Testis (tissue), 3 donors: ENCODE results near the gene ADGRA1. TPM values are rescaled to one million over a fixed set of nuclear protein-coding genes. Genes with fewer than 3 reads are reported as not detected.

Source experiments
- DNase-seq: peaks from one replicate; pipeline ENCODE4 v3.0.0-alpha.2; 2019
- H3K27ac ChIP-seq, 2 donors: fragments of 200-600 bp; sonication (generic); one replicate each; pipeline ENCODE4 v1.5.1; 2019
- H3K27me3 ChIP-seq: fragments of 200-600 bp; sonication (generic); one replicate; pipeline ENCODE4 v1.5.1; 2019
- H3K36me3 ChIP-seq: fragments of 200-600 bp; sonication (generic); one replicate; pipeline ENCODE4 v1.5.1; 2017; ENCODE audit warnings: low read depth; ENCODE audit errors: missing control alignments
- H3K4me1 ChIP-seq: fragments of 200-600 bp; sonication (generic); one replicate; pipeline ENCODE4 v1.5.1; 2019
- H3K4me3 ChIP-seq, 2 donors: fragments of 200-600 bp; sonication (generic); one replicate each; pipeline ENCODE4 v1.5.1; 2017 to 2019
- H3K9me3 ChIP-seq: fragments of 200-600 bp; sonication (generic); one replicate; pipeline ENCODE4 v1.5.1; 2017
- CTCF ChIP-seq, 3 experiments: fragments of 450-650 bp in 2 of 3; fragments of 200-600 bp in 1 of 3; sonication (generic) in 1 of 3; IDR thresholded peaks; one replicate each; pipeline ENCODE4 v1.5.1; 2016 to 2019; ENCODE audit warnings: antibody characterized with exemption in 3 of 3, mild to moderate bottlenecking in 2 of 3, moderate library complexity in 1 of 3
- POLR2A ChIP-seq: fragments of 450-650 bp; IDR thresholded peaks from one replicate; pipeline ENCODE4 v1.6.1; 2017; ENCODE audit warnings: antibody characterized with exemption, mild to moderate bottlenecking, moderate library complexity
- WGBS, 2 donors: methylation state at CpG; one replicate each; pipeline ENCODE4 v1.1.5; 2018; 5-methylcytosine and 5-hydroxymethylcytosine counted together
- intact Hi-C: fragments of 100-400 bp; cut with DNase I; formaldehyde crosslinking; loops from one replicate; pipeline ENCODE4 v1.15.1; 2023; ENCODE audit warnings: low total_unique reads
- polyA plus RNA-seq: library from polyadenylated mRNA; stranded (reverse); fragments of 350-450 nt; fragmentation: Illumina TruSeq; extraction: RNeasy Lipid Tissue Mini Kit (QIAGEN cat#74804); gene quantifications from one replicate; pipeline ENCODE4 v1.2.3, GENCODE V29; 2014; ENCODE audit warnings: low read depth, low replicate concordance; ENCODE audit not compliant: insufficient read depth
- total RNA-seq, 2 donors: library from RNA; depleted of rRNA; stranded (reverse); fragments of >200 nt; gene quantifications; one replicate each; pipeline ENCODE4 v1.2.3, GENCODE V29; 2016

The ADGRA1 gene
- total and polyA plus RNA-seq, 3 donors from 2014 or later, result 0.95 to 1.4 (median 1.1) TPM

DNA sequence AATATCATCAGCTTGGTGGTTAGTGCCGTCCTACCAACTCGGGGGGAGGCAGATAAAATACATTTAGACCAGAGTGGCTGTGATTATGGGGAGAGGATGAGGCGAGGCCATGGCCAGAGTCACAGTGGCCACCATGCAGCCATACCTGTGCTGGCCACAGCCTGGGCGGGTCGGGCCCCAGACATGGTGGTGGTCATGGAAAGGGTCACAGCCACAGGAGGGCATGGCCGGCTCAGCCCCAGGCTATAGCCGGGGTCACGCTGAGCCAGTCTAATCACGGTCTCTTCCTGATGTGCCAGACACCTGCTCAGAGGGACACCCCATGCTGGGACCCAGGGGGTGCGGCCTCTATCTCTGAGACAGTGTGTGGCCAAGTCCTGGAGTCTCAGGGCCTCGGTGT lies 10.2 kb downstream of the ADGRA1 start:
- Histone ChIP-seq H3K9me3 (no peaks in the 10 kb centered on the region), H3K4me3 (no peak overlapping the region), H3K4me1 (no peaks in the 10 kb centered on the region), H3K27me3 (no peaks in the 10 kb centered on the region), H3K36me3 (no peaks in the 10 kb centered on the region), H3K27ac (no peak overlapping the region)
- 92% methylated on average over 2 to 11 of the region's 11 CpGs for WGBS, 2 donors
- intact Hi-C loops, result no loop called here
- DNase-seq, result no peak
- no peak for TF ChIP-seq CTCF (IDR thresholded peaks at IDR 0.05)
- TF ChIP-seq POLR2A, result no peak

DNA sequence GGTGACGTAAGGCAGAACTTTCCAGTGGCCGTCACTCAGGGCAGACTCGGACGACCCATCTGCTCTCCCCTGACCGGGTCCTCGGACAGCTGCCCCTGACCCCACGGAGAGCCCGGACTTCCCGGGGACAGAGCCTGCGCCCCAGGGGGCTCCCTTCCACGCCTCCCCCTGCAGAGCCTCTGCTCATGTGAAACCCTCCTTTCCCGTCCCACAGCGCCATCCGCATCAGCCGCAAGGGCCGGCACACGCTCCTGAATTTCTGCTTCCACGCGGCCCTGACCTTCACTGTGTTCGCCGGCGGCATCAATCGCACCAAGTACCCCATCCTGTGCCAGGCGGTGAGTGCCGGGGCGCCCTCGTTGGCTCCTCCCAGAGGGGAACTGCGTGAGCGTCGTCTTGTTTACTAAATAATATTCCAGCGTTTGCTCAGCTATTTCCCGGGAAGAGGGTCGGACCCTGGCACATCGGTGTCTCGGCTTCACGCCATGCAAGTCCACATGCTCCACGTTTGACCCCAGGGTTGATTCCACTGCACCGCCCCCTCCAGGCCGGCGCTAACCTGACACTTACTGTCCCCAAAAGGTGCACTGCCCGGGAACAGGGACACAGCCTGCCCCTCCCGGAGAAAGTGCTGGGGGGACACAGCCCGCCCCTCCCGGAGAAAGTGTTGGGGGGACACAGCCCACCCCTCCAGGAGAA lies 10.9 kb downstream of the ADGRA1 start:
- no peaks in the 10 kb centered on the region for H3K9me3 ChIP-seq
- intact Hi-C loops, result no loop called here
- H3K27me3 ChIP-seq, result no peaks in the 10 kb centered on the region
- no peak overlapping the region for H3K4me3 ChIP-seq
- no peaks in the 10 kb centered on the region for H3K36me3 ChIP-seq
- H3K4me1 ChIP-seq, result no peaks in the 10 kb centered on the region
- no peak for DNase-seq
- TF ChIP-seq POLR2A (no peak), CTCF (IDR thresholded peaks at IDR 0.05) (no peak)
- WGBS, 2 donors, result 81 to 88% methylated on average over 35 to 44 of the region's 44 CpGs
- H3K27ac ChIP-seq, result no peak overlapping the region

DNA sequence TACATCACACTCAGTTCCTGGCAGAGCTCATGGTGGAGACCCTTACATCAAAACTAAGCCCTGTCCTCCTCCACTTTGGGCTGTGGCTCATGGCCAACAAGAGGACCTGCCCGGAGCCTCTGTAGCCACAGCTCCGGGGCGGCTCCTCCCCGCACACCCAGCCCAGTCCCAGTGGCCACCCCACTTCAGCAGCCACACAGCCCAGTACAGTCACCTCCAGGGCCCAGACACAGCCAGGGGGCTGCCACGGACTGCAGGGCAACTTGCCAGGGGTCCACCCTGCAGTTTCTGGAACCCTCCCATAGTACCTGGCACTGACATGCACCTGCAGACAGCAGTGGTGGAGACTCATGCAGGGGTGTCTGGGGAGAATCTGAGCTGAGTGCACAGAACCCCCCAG lies 11.8 kb downstream of the ADGRA1 start:
- H3K27ac ChIP-seq, result no peak overlapping the region

DNA sequence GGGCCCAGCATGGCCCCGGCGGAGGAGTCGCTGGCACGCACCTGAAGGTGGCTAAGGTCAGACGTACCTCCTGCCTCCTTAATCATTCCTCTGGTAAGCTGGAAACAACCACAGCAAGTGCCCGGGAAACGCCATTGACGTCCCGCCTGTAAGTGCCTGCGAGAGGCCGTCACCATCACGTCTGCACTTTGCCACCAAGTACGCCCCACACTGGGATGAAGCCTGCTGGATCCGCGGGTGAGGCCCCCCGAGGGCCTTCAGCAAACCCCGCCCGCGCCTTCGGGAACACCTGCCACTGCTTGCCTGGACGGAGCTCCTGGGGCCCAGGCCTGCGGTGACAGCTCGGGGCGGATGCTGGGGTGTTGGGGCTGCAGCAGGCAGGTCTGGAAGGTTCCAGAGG lies 12.5 kb downstream of the ADGRA1 start:
- intact Hi-C loops, result no loop called here
- DNase-seq, result no peak
- no peaks in the 10 kb centered on the region for H3K36me3 ChIP-seq
- H3K27ac ChIP-seq, result no peak overlapping the region
- TF ChIP-seq CTCF (IDR thresholded peaks at IDR 0.05), result no peak
- no peak for TF ChIP-seq POLR2A
- H3K4me3 ChIP-seq, result no peak overlapping the region
- H3K9me3 ChIP-seq, result no peaks in the 10 kb centered on the region
- 78 to 90% methylated on average over 5 to 22 of the region's 24 CpGs for WGBS, 2 donors
- no peaks in the 10 kb centered on the region for H3K27me3 ChIP-seq
- H3K4me1 ChIP-seq, result no peaks in the 10 kb centered on the region

More for the DNA sequence above, 11.8 kb downstream of the ADGRA1 start:
- no peaks in the 10 kb centered on the region for H3K4me1 ChIP-seq
- H3K27me3 ChIP-seq, result no peaks in the 10 kb centered on the region
- H3K9me3 ChIP-seq, result no peaks in the 10 kb centered on the region
- TF ChIP-seq POLR2A, result no peak
- no peak for TF ChIP-seq CTCF (IDR thresholded peaks at IDR 0.05)
- intact Hi-C loops, result no loop called here
- no peaks in the 10 kb centered on the region for H3K36me3 ChIP-seq
- DNase-seq, result no peak
- H3K4me3 ChIP-seq, result no peak overlapping the region
- 47 to 58% methylated on average over 4 to 5 of the region's 5 CpGs for WGBS, 2 donors
